AG09309 (cell line): ENCODE data around the gene TSPYL1.

Source experiments
- DNase-seq: peaks from one replicate; pipeline ENCODE4 v3.0.0-alpha.2; 2010; ENCODE audit warnings: low read depth
- H3K4me3 ChIP-seq: 2 replicates; pipeline ENCODE4 v1.5.1; 2011; ENCODE audit warnings: mild to moderate bottlenecking, low read depth, low read length, moderate library complexity; ENCODE audit not compliant: control insufficient read depth
- TF ChIP-seq, protein P1 (sequence below): IDR thresholded peaks from 2 replicates; pipeline ENCODE4 v1.5.1; 2011; ENCODE audit warnings: mild to moderate bottlenecking, low read depth, low read length, inconsistent platforms; ENCODE audit not compliant: insufficient read depth, control insufficient read depth; ENCODE audit errors: missing control alignments

Gene TSPYL1

GRCh38 chr6:116298273-116298672, 18.5 kb upstream of the TSPYL1 start:
- no peak for DNase-seq
- H3K4me3 ChIP-seq: no peak overlapping the region
- TF ChIP-seq, protein P1, sequence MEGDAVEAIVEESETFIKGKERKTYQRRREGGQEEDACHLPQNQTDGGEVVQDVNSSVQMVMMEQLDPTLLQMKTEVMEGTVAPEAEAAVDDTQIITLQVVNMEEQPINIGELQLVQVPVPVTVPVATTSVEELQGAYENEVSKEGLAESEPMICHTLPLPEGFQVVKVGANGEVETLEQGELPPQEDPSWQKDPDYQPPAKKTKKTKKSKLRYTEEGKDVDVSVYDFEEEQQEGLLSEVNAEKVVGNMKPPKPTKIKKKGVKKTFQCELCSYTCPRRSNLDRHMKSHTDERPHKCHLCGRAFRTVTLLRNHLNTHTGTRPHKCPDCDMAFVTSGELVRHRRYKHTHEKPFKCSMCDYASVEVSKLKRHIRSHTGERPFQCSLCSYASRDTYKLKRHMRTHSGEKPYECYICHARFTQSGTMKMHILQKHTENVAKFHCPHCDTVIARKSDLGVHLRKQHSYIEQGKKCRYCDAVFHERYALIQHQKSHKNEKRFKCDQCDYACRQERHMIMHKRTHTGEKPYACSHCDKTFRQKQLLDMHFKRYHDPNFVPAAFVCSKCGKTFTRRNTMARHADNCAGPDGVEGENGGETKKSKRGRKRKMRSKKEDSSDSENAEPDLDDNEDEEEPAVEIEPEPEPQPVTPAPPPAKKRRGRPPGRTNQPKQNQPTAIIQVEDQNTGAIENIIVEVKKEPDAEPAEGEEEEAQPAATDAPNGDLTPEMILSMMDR: no peak

DNA sequence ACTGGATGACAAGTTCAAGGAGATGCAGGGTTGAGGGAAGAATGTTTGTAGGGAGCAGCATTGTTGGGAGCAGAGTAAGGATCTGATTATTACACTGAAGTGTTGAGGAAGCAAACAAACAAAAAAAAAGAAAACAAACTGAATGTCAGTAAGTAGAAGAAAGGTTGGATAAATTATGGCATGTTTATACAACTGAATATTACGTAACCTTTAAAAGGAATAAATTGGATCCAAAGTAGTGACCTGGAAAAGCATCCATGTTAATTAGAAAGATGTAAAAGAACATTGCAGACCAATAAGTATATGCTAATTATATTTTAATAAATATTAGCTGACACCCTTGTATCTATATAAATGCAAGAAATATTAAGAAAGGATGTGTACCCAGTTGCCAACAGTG, 12.8 kb upstream of the TSPYL1 start:
- DNase-seq: no peak

DNA sequence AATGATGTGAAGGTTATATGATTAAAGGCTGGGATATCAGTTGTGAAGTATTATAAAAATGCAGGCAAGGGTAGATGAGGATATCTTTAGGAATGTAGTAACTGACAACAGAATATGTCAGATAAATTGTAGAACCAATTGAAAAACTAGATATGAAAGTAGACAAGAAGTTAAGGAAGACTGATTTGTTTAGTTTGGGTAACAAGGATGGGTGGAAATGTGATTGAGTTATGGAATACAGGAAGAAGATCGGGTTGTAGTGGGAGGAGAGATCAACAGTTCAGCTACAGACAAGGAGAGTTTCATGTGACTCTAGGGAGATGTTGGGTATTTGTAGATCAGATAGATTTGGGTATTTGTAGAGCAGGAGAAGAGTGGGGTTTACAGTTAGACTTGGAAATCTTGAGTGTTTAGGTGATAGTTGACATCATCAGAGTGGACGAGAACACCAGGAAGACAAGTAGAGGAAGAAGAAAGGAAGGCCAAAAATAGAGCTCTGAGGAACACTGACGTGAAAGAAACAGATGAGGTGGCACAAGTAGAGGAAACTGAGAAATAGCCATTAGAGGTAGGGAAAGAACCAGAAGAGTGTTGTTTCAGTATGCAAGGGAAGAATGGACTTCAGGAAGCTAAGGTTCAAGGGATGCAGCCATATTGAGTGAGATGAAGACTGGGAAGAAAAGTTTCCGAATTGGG, 12.1 kb upstream of the TSPYL1 start:
- H3K4me3 ChIP-seq: no peak overlapping the region
- TF ChIP-seq, protein P1: no peak
- DNase-seq: no peak

More for the DNA sequence above, 12.8 kb upstream of the TSPYL1 start:
- TF ChIP-seq, protein P1: no peak
- no peak overlapping the region for H3K4me3 ChIP-seq

GRCh38 chr6:116290799-116291198, 11.1 kb upstream of the TSPYL1 start:
- H3K4me3 ChIP-seq: no peak overlapping the region
- no peak for DNase-seq
- TF ChIP-seq, protein P1: no peak

DNA sequence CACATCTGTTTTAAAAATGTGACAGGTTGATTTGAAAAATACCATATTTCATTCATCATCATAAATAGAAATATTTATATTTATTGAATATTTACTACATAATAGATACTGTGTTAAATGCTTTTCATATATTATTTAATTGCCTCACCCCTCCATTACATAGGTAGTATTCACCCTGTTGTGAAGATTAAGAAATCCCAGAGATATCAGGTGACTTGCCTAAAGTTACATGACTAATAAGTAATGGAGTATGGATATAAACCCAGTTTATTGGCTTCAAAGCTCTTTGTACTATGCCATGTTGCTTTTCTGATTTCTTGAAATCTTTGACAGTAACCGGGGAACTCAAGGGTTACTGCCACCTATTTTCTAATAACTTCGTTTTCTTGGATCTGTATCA, 10.1 kb upstream of the TSPYL1 start:
- TF ChIP-seq, protein P1: no peak
- no peak for DNase-seq
- no peak overlapping the region for H3K4me3 ChIP-seq

DNA sequence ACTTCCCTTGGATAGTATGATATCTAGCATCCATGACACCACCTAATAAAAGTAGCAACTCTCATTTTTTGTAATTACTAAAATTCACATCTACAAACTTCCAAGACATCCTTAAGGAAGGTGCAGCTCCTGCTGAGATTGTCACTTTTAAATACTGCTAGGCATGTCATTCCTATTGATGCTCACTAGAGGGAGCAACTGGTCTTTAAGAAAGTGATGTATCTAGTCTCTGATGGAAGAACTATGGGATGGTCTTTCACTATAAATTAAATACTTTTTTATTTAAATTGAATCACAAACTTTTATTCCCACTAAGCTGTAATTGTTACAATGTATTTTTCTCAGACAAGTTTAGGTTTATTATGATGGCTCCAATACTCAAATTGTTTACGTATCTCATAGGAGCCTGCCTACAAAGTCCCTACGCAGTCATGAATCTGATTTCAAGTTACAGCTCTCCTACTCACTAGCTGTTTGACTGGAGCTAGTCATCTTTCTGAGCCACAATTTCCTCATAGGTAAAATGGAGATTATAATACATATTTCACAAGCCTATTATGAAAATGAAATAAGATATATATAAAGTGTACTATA, 8.1 kb upstream of the TSPYL1 start:
- TF ChIP-seq, protein P1: peak; percentile 77
- no peak for DNase-seq

More for the DNA sequence above, 8.1 kb upstream of the TSPYL1 start:
- no peak overlapping the region for H3K4me3 ChIP-seq
